Measurements from ENCODE around the gene ABCC1.

Gene ABCC1

DNA sequence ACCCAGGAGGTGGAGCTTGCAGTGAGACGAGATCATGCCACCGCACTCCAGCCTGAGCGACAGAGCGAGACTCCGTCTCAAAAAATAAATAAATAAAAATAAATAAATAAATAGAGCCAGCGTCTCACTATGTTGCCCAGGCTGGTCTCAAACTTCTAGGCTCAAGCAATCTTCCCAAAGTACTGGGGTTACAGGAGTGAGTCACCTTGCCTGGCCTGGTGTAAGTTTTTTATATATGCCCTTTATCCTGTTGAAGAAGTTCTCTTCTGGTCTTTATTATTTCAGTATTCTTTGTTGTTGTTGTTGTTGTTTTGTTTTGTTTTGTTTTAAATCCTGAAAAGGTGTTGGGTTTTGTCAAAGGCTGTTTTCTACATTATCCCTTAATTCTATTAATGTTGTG lies 30.1 kb upstream of the ABCC1 start:
- Histone ChIP-seq H3K9me3 (no peaks in the 10 kb centered on the region), H3K4me1 (no peaks in the 10 kb centered on the region), H3K36me3 (no peaks in the 10 kb centered on the region), H3K4me3 (ENCODE audit: low read depth, low read length) (no peak overlapping the region), H3K27me3 (no peaks in the 10 kb centered on the region)
- no peak for DNase-seq
- TF ChIP-seq, protein P1, sequence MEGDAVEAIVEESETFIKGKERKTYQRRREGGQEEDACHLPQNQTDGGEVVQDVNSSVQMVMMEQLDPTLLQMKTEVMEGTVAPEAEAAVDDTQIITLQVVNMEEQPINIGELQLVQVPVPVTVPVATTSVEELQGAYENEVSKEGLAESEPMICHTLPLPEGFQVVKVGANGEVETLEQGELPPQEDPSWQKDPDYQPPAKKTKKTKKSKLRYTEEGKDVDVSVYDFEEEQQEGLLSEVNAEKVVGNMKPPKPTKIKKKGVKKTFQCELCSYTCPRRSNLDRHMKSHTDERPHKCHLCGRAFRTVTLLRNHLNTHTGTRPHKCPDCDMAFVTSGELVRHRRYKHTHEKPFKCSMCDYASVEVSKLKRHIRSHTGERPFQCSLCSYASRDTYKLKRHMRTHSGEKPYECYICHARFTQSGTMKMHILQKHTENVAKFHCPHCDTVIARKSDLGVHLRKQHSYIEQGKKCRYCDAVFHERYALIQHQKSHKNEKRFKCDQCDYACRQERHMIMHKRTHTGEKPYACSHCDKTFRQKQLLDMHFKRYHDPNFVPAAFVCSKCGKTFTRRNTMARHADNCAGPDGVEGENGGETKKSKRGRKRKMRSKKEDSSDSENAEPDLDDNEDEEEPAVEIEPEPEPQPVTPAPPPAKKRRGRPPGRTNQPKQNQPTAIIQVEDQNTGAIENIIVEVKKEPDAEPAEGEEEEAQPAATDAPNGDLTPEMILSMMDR (IDR thresholded peaks at IDR 0.05; ENCODE audit: low read depth, low read length) = no peak

DNA sequence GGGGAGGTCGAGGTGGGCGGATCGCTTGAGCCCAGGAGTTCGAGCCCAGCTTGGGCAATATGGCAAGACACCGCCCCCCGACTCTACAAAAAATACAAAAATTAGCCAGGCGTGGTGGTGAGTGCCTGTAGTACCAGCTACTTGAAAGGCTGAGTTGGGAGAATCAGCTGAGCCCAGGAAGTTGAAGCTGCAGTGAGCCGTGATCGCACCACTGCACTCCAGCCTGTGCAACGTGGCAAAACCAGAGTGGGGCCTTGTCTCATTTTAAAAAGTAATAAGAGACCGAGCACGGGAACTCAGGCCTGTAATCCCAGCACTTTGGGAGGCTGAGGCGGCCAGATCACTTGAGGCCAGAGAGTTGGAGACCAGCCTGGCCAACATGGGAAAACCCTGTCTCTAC lies 24.4 kb upstream of the ABCC1 start:
- no peaks in the 10 kb centered on the region for H3K27me3 ChIP-seq
- no peaks in the 10 kb centered on the region for H3K4me1 ChIP-seq
- H3K36me3 ChIP-seq = no peaks in the 10 kb centered on the region
- no peaks in the 10 kb centered on the region for H3K9me3 ChIP-seq
- TF ChIP-seq, protein P1 (IDR thresholded peaks at IDR 0.05; ENCODE audit: low read depth, low read length) = no peak
- H3K4me3 ChIP-seq (ENCODE audit: low read depth, low read length) = no peak overlapping the region
- DNase-seq = no peak

DNA sequence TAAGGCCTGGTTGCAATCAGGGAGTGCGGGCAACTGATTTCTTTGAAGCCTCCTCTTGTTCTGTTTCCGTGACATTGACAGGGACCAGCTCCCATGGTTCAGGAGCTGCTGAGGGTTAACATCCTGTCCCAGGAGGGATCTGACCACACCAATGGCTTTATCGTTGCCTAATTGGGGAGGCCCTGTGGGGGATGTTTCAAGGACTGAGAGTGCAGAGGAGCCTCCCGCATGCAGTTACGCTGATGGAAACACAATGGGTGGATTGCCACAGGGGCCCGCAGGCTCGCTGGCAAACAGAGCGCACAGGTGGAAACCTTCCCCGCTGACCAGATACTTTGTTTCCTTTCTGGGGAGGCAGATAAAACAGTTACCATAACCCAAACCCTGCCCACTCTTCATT lies 23.8 kb upstream of the ABCC1 start:
- no peaks in the 10 kb centered on the region for H3K4me1 ChIP-seq
- peak; percentile 38 for DNase-seq
- no peaks in the 10 kb centered on the region for H3K36me3 ChIP-seq
- H3K4me3 ChIP-seq (ENCODE audit: low read depth, low read length) = no peak overlapping the region
- no peaks in the 10 kb centered on the region for H3K9me3 ChIP-seq
- no peaks in the 10 kb centered on the region for H3K27me3 ChIP-seq
- TF ChIP-seq, protein P1 (IDR thresholded peaks at IDR 0.05; ENCODE audit: low read depth, low read length) = no peak

DNA sequence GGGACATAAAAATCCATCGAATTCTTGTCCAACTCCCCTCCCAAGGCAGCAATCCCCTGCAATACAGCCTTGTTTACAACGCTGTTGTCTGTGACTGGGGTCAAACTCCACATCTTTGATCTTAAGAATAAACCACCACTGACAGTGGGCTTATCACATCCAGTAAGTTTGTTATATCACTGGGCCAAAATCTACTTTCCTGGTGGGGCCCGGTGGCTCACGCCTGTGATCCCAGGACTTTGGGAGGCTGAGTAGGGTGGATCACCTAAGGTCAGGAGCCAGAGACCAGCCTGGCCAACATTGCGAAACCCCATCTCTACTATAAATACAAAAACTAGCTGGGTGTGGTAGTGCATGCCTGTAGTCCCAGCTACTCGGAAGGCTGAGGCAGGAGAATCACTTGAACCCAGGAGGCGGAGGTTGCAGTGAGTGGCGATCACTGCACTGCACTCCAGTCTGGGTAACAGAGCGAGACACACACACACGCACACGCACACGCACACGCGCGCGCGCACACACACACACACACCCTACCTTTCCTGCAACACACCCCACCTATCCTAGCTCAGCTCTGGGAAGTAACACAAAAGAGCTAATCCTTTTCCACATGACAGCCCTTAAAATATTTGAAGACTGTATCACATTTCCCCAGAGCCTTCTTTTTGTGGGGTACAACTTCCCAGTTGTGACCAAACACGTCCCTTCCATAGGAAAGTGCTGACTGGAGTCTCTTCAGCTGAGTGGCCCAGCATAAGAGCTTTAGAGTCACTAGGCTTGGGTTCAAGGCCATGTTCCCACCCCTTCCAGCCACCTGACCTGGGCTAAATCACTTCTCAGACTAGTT lies 20.9 kb upstream of the ABCC1 start:
- Histone ChIP-seq H3K9me3 (no peaks in the 10 kb centered on the region), H3K36me3 (no peaks in the 10 kb centered on the region), H3K27me3 (no peaks in the 10 kb centered on the region), H3K4me1 (no peaks in the 10 kb centered on the region), H3K4me3 (ENCODE audit: low read depth, low read length) (no peak overlapping the region)
- no peak for DNase-seq
- TF ChIP-seq, protein P1 (IDR thresholded peaks at IDR 0.05; ENCODE audit: low read depth, low read length) = no peak

DNA sequence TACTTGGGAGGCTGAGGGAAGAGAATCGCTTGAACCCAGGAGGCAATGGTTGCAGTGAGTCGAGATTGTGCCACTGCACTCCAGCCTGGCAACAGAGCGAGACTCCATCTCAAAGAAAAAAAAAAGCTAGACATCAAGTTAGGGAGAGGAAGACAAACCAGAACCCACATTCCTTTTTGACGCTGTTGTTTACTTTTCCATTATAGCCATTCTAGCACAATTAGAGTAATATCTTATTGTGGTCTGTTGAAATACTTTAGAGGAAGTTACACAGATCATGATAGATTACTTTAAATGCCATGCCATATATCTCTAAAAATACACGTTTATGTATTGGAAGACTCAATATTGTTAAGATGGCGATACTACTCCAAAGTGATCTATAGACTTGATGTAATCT lies 16.5 kb upstream of the ABCC1 start:
- Histone ChIP-seq H3K27me3 (no peaks in the 10 kb centered on the region), H3K36me3 (no peaks in the 10 kb centered on the region), H3K4me1 (no peaks in the 10 kb centered on the region), H3K9me3 (no peaks in the 10 kb centered on the region; the same call in 1 of the 2 replicates), H3K4me3 (ENCODE audit: low read depth, low read length) (no peak overlapping the region)
- TF ChIP-seq, protein P1 (IDR thresholded peaks at IDR 0.05; ENCODE audit: low read depth, low read length) = no peak
- no peak for DNase-seq

DNA sequence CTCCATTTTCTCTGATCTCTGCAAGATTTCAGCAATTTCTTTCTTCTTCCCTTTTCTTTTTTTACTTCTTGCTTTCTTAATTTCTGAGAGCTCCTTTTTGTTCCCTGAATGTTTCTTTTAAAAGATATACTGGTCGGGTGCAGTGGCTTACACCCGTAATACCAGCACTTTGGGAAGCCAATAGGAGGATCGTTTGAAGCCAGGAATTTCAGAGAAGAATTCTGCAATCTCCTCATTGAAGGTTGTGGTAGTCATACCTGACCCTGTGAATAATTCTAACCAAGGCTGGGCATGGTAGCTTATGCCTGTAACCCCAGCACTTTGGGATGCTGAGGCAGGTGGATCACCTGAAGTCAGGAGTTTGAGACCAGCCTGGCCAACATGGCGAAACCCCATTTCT lies 15.6 kb upstream of the ABCC1 start:
- H3K36me3 ChIP-seq = no peaks in the 10 kb centered on the region

More for the DNA sequence above, 15.6 kb upstream of the ABCC1 start:
- Histone ChIP-seq H3K27me3 (no peaks in the 10 kb centered on the region), H3K9me3 (no peaks in the 10 kb centered on the region; the same call in 1 of the 2 replicates), H3K4me1 (no peaks in the 10 kb centered on the region), H3K4me3 (ENCODE audit: low read depth, low read length) (no peak overlapping the region)
- DNase-seq = no peak
- TF ChIP-seq, protein P1 (IDR thresholded peaks at IDR 0.05; ENCODE audit: low read depth, low read length) = no peak
